ENCODE measurements around the gene PTPN1.
"Not testable (repeated sequence)": the region's sequence is repeated elsewhere in the genome, so short reads cannot be mapped to it uniquely, and the experiment has no call there.

The PTPN1 gene

DNA sequence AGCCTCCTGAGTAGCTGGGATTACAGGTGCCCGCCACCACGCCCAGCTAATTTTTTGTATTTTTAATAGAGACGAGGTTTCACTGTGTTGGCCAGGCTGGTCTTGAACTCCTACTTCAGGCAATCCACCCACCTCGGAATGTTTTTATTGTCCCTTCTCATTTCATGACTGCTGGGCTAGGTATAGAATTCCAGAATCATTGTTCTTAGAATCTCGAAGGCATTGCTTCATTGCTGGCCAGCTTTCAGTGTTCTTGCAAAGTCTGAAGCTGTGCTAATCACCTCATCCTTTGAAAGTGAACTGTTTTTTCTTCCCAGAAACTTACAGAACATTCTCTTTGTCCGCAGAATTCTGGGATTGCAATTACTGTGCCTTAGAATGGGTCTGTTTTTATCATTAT lies 49.0 kb downstream of the PTPN1 start:
- Histone ChIP-seq H3K4me1 (ENCODE audit: control insufficient read depth, insufficient read depth, low read length) (peaks cover 3% of the 10 kb centered on the region), H3K9ac (ENCODE audit: low read length) (no peak overlapping the region), H3K27me3 (ENCODE audit: control insufficient read depth, insufficient read depth, low read length) (no peaks in the 10 kb centered on the region), H3K4me3 (ENCODE audit: low read length) (no peak overlapping the region), H3K9me3 (ENCODE audit: control insufficient read depth, low read length) (no peaks in the 10 kb centered on the region), H3K36me3 (ENCODE audit: control insufficient read depth, insufficient read depth, low read length) (peaks cover 8% of the 10 kb centered on the region)

DNA sequence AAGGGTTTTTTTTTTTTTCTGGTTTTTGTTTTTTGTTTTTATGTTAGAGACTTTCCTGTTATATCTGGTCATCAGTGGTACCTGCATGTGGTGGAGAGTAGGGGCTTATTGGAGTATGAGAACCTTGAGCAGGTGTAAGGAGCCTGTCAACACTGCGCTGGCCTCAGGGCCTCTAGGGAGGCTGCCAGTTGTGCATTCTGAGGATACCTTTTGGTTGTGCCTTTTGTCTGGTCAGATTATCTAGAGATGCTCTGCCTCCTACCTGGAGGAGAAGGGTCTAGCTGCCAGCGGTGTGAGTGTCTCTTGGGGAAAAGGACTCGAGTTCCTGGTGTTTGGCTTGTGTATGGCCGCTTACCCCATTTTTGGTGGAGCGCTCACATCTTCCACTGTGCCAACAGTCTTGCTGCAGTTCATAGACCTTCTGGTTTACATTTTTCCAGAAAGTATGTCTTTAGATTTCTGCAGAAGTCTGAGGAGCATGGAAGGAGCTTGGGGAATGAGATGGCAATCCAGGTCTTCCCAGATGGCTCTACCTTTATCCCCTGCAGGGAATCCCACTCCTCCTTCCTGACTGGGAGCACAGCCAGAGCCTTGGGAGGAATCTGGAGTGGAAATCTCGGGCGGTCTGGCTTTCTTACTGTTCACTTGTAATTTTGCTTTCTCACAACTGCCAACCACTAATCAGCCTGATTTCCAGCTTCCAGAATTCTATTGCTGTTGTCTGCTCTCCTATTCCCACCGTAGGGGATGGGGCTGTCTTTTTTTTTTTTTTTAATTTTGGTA lies 49.9 kb downstream of the PTPN1 start:
- H3K9ac ChIP-seq (ENCODE audit: low read length), result no peak overlapping the region
- no peaks in the 10 kb centered on the region for H3K9me3 ChIP-seq (ENCODE audit: control insufficient read depth, low read length)
- no peaks in the 10 kb centered on the region for H3K27me3 ChIP-seq (ENCODE audit: control insufficient read depth, insufficient read depth, low read length)
- H3K4me1 ChIP-seq (ENCODE audit: control insufficient read depth, insufficient read depth, low read length), result peaks cover 11% of the 10 kb centered on the region
- no peak overlapping the region for H3K4me3 ChIP-seq (ENCODE audit: low read length)
- peaks cover 8% of the 10 kb centered on the region for H3K36me3 ChIP-seq (ENCODE audit: control insufficient read depth, insufficient read depth, low read length)

DNA sequence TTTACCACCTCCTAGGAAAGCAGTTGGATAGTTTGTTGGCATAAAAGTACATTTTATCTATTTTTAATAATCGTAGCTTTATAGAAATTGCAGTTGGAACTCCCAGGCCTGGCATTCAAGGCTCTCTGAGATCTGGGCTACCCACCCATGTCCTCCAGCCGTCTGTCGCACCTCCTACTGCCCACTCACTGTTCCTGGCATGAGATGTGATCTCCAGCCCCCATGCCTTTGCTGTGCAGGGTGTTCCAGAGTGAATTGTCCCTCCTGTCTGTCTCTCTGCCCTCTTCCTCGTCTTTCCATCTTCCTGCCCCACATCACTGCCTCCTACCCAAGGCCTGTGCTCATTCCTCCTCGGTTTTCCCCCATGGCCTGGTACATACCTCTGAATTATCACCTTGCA lies 50.7 kb downstream of the PTPN1 start:
- no peaks in the 10 kb centered on the region for H3K9me3 ChIP-seq (ENCODE audit: control insufficient read depth, low read length)
- H3K36me3 ChIP-seq (ENCODE audit: control insufficient read depth, insufficient read depth, low read length), result peaks cover 8% of the 10 kb centered on the region
- peaks cover 15% of the 10 kb centered on the region for H3K4me1 ChIP-seq (ENCODE audit: control insufficient read depth, insufficient read depth, low read length)
- H3K27me3 ChIP-seq (ENCODE audit: control insufficient read depth, insufficient read depth, low read length), result no peaks in the 10 kb centered on the region
- H3K9ac ChIP-seq (ENCODE audit: low read length), result no peak overlapping the region
- no peak overlapping the region for H3K4me3 ChIP-seq (ENCODE audit: low read length)

DNA sequence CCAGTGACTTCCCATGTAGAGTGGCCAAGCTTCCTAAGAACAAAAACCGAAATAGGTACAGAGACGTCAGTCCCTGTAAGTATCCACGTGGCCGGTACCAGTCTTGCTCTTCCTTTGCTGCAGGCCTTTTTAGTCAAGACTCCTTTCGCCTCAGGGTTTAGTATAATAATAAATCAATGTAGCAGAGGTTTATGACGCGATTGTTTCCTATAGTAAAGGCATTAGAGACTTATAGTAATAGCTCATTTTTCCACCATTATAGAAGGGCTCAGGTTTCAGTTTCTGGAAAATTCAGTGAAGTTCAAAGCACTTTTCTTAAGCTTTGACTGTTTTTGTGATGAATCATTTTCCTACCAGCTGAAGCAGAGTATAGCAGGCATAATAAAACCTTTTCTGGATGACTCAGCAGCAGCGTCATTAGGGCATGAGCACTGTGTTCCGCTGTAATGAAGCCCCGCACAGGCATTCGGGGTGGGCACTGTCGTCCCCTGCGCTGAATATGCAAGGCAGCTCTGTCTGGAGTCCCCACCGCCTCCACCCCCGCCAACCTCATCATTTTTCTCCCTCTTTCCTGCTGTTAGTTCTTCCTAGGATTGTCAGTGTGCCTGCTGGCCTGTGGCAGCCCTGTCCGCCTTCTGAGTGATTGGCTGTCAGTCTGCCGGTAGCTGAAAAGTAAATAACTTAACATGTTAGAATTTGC lies 51.3 kb downstream of the PTPN1 start:
- no peak overlapping the region for H3K9ac ChIP-seq (ENCODE audit: low read length)
- H3K4me1 ChIP-seq (ENCODE audit: control insufficient read depth, insufficient read depth, low read length), result peaks cover 18% of the 10 kb centered on the region
- no peaks in the 10 kb centered on the region for H3K27me3 ChIP-seq (ENCODE audit: control insufficient read depth, insufficient read depth, low read length)
- H3K36me3 ChIP-seq (ENCODE audit: control insufficient read depth, insufficient read depth, low read length), result peaks cover 8% of the 10 kb centered on the region
- H3K4me3 ChIP-seq (ENCODE audit: low read length), result no peak overlapping the region
- H3K9me3 ChIP-seq (ENCODE audit: control insufficient read depth, low read length), result no peaks in the 10 kb centered on the region

GRCh38 chr20:50562262-50562701 lies 52.1 kb downstream of the PTPN1 start:
- Histone ChIP-seq H3K9me3 (ENCODE audit: control insufficient read depth, low read length) (no peaks in the 10 kb centered on the region), H3K9ac (ENCODE audit: low read length) (no peak overlapping the region), H3K4me1 (ENCODE audit: control insufficient read depth, insufficient read depth, low read length) (peaks cover 18% of the 10 kb centered on the region), H3K27me3 (ENCODE audit: control insufficient read depth, insufficient read depth, low read length) (no peaks in the 10 kb centered on the region), H3K36me3 (ENCODE audit: control insufficient read depth, insufficient read depth, low read length) (peaks cover 8% of the 10 kb centered on the region), H3K4me3 (ENCODE audit: low read length) (no peak overlapping the region)

GRCh38 chr20:50563133-50563944 lies 53.2 kb downstream of the PTPN1 start:
- Histone ChIP-seq H3K4me3 (ENCODE audit: low read length) (no peak overlapping the region), H3K4me1 (ENCODE audit: control insufficient read depth, insufficient read depth, low read length) (peaks cover 18% of the 10 kb centered on the region), H3K9ac (ENCODE audit: low read length) (no peak overlapping the region), H3K27me3 (ENCODE audit: control insufficient read depth, insufficient read depth, low read length) (no peaks in the 10 kb centered on the region), H3K9me3 (ENCODE audit: control insufficient read depth, low read length) (no peaks in the 10 kb centered on the region), H3K36me3 (ENCODE audit: control insufficient read depth, insufficient read depth, low read length) (peaks cover 8% of the 10 kb centered on the region)

DNA sequence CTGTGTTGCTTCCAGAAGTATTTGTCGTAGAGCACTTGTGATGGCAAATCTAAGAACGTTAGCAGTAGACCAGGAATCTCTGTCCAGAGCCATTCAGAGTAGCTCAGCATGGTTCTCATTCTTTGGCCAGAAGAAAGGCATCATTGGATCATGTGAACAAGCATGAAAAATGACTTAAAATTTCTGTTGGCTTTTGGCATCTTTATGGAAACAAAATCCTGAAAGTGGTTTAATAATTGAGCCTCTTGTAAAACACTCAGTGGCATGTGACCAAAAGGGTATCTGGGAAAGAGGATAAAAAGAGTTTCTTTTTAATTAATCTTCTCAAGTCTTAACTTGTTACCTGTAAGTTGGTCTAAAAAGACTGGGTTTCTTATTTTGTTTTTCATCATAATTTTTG lies 55.2 kb downstream of the PTPN1 start:
- Histone ChIP-seq H3K36me3 (ENCODE audit: control insufficient read depth, insufficient read depth, low read length) (peaks cover 8% of the 10 kb centered on the region), H3K4me3 (ENCODE audit: low read length) (no peak overlapping the region), H3K9me3 (ENCODE audit: control insufficient read depth, low read length) (no peaks in the 10 kb centered on the region), H3K9ac (ENCODE audit: low read length) (no peak overlapping the region), H3K27me3 (ENCODE audit: control insufficient read depth, insufficient read depth, low read length) (no peaks in the 10 kb centered on the region), H3K4me1 (ENCODE audit: control insufficient read depth, insufficient read depth, low read length) (peaks cover 18% of the 10 kb centered on the region)

GRCh38 chr20:50565871-50566270 lies 55.7 kb downstream of the PTPN1 start:
- peaks cover 22% of the 10 kb centered on the region for H3K4me1 ChIP-seq (ENCODE audit: control insufficient read depth, insufficient read depth, low read length)
- no peak overlapping the region for H3K4me3 ChIP-seq (ENCODE audit: low read length)
- peaks cover 8% of the 10 kb centered on the region for H3K36me3 ChIP-seq (ENCODE audit: control insufficient read depth, insufficient read depth, low read length)
- no peaks in the 10 kb centered on the region for H3K9me3 ChIP-seq (ENCODE audit: control insufficient read depth, low read length)
- H3K27me3 ChIP-seq (ENCODE audit: control insufficient read depth, insufficient read depth, low read length), result no peaks in the 10 kb centered on the region
- H3K9ac ChIP-seq (ENCODE audit: low read length), result no peak overlapping the region

- no peak overlapping the region for H3K4me3 ChIP-seq (ENCODE audit: low read length)
- no peak overlapping the region for H3K9ac ChIP-seq (ENCODE audit: low read length)
- H3K9me3 ChIP-seq (ENCODE audit: control insufficient read depth, low read length), result no peaks in the 10 kb centered on the region
- no peaks in the 10 kb centered on the region for H3K27me3 ChIP-seq (ENCODE audit: control insufficient read depth, insufficient read depth, low read length)
- peaks cover 27% of the 10 kb centered on the region for H3K4me1 ChIP-seq (ENCODE audit: control insufficient read depth, insufficient read depth, low read length)
- no peaks in the 10 kb centered on the region for H3K36me3 ChIP-seq (ENCODE audit: control insufficient read depth, insufficient read depth, low read length)
Observed at GRCh38 chr20:50567860-50568548, 57.8 kb downstream of the PTPN1 start.

DNA sequence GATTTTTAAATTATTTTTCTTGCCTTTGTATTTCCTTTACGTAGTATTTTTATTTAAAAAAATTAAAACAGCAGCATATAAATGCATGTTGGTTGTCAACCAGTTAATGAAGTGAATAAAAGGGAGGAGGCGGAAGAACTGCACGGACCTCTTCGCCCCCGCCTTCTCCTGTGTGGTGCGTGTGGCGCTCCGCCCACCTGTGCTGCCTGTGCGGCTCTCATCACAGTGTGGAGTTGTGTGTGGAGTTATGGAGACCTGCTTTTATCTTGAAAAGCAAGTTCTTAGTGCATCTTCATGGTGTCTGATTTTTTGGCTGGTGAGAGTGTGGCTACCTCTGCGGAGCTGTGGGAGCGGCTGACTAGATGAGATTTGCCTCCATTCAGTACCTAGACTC lies 58.4 kb downstream of the PTPN1 start:
- H3K9ac ChIP-seq (ENCODE audit: low read length), result no peak overlapping the region
- peaks cover 27% of the 10 kb centered on the region for H3K4me1 ChIP-seq (ENCODE audit: control insufficient read depth, insufficient read depth, low read length)
- no peaks in the 10 kb centered on the region for H3K27me3 ChIP-seq (ENCODE audit: control insufficient read depth, insufficient read depth, low read length)
- no peaks in the 10 kb centered on the region for H3K36me3 ChIP-seq (ENCODE audit: control insufficient read depth, insufficient read depth, low read length)
- H3K4me3 ChIP-seq (ENCODE audit: low read length), result no peak overlapping the region
- H3K9me3 ChIP-seq (ENCODE audit: control insufficient read depth, low read length), result no peaks in the 10 kb centered on the region

GRCh38 chr20:50569487-50569863 lies 59.3 kb downstream of the PTPN1 start:
- not testable (repeated sequence) for H3K9ac ChIP-seq (ENCODE audit: low read length); H3K36me3 ChIP-seq (ENCODE audit: control insufficient read depth, insufficient read depth, low read length); H3K9me3 ChIP-seq (ENCODE audit: control insufficient read depth, low read length); H3K27me3 ChIP-seq (ENCODE audit: control insufficient read depth, insufficient read depth, low read length); H3K4me3 ChIP-seq (ENCODE audit: low read length)
- H3K4me1 ChIP-seq (ENCODE audit: control insufficient read depth, insufficient read depth, low read length), result peaks cover 22% of the 10 kb centered on the region
